ENCODE data around the gene TCF4. TPM values are rescaled to one million over a fixed set of nuclear protein-coding genes. Genes with fewer than 3 reads are reported as not detected.

TCF4 gene
- polyA plus RNA-seq, 1 donor (not counting 4 experiments of a cell fraction or from before 2014, with no cell fraction given), result 9.7 TPM

DNA sequence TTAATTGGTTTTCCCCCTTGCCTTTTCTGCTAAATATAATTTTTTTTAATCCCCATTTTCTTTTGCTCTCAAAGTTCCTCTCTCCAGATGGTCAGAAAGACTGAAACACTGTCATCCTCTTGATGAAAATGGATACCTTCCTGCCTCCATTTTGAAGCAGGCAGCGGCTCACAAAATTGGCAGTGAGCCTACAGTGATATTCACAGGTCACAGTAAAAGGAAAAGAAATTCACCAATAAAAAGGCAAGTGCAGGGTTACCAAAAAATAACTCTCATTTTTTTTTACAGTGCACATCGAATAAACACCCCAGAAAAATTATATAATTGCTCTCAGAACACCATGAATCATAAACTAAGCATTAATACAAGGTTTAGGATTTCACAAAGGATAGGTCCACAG is 307.5 kb downstream of the TCF4 start:
- H3K79me2 ChIP-seq (ENCODE audit: control insufficient read depth, insufficient read depth, low read length), result no peaks in the 10 kb centered on the region

DNA sequence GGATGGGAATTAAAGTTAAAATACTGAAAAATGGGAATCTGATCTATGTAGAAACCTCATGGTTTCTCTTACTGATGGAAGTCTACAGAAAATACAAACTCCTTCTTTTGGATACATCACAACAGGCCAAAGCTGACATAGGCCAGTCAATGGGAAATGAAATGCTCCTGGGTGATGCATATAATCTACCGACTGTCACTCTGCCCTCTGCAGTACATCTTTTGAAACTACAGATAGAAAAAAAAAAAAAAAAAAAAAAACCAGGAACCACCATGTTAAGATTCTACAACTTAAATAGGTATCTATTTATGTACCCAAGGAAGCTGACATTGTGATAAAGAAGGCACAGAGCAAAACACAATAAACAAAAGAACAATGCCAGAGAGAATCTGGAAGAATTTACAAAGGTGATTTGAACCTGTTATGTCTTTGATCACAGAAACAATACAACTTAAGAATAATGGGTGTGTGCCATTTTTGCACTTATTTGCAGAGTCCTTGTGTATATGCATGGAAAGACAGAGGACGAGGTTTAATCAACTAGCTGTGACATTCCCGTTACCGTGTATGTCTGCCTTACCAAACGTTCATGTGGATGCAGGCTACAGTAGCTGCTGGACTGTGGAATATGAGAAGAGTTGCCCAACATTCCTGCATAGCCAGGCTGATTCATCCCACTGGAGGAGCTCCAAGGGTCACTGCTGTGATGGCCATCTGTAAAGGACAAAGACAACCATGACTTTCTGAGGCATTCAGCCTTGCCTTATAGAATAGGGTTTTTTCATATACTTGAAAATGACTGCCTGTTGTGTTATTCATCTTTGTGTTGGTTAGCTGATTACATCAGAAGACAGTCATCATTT is 312.7 kb downstream of the TCF4 start:
- no peak overlapping the region for H2AFZ ChIP-seq (ENCODE audit: control insufficient read depth, low read length)
- no peaks in the 10 kb centered on the region for H3K36me3 ChIP-seq (ENCODE audit: control insufficient read depth in 2 of 2, extremely low read depth in 1 of 2, insufficient read depth in 2 of 2, low read length in 2 of 2)
- H3K27ac ChIP-seq (ENCODE audit: control insufficient read depth, insufficient read depth, low read length), result no peak overlapping the region
- H3K4me1 ChIP-seq (ENCODE audit: control insufficient read depth, extremely low read depth, insufficient read depth, low read length), result no peaks in the 10 kb centered on the region
- dilution Hi-C loops (cut with MboI; ENCODE audit: extremely low pct_ligation_motif_present, low sequenced_read_pairs), result no loop called here
- FAIRE-seq (no peak), DNase-seq (ENCODE audit: low read depth, low spot score) (no peak)
- H3K4me2 ChIP-seq (ENCODE audit: control insufficient read depth, extremely low read depth, insufficient read depth, low read depth, low read length), result no peak overlapping the region
- no peaks in the 10 kb centered on the region for H3K27me3 ChIP-seq (ENCODE audit: control insufficient read depth, extremely low read depth, insufficient read depth, low read length)
- TF ChIP-seq, protein P1, sequence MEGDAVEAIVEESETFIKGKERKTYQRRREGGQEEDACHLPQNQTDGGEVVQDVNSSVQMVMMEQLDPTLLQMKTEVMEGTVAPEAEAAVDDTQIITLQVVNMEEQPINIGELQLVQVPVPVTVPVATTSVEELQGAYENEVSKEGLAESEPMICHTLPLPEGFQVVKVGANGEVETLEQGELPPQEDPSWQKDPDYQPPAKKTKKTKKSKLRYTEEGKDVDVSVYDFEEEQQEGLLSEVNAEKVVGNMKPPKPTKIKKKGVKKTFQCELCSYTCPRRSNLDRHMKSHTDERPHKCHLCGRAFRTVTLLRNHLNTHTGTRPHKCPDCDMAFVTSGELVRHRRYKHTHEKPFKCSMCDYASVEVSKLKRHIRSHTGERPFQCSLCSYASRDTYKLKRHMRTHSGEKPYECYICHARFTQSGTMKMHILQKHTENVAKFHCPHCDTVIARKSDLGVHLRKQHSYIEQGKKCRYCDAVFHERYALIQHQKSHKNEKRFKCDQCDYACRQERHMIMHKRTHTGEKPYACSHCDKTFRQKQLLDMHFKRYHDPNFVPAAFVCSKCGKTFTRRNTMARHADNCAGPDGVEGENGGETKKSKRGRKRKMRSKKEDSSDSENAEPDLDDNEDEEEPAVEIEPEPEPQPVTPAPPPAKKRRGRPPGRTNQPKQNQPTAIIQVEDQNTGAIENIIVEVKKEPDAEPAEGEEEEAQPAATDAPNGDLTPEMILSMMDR (optimal IDR thresholded peaks at IDR 0.05 in 1 of 3, IDR thresholded peaks at IDR 0.05 in 1 of 3, conservative IDR thresholded peaks at IDR 0.05 in 1 of 3; ENCODE audit: extremely low read depth in 1 of 3, insufficient read depth in 2 of 3, low read length in 3 of 3), result peak in 2 of 3 experiments; percentile 11 to 17
- TF ChIP-seq EZH2 (IDR thresholded peaks at IDR 0.05; ENCODE audit: low read length), result no peak
- no peak overlapping the region for H3K4me3 ChIP-seq (ENCODE audit: control insufficient read depth in 2 of 3, extremely low read depth in 1 of 3, insufficient read depth in 2 of 3, low read depth in 1 of 3, low read length in 3 of 3)
- no peaks in the 10 kb centered on the region for H3K79me2 ChIP-seq (ENCODE audit: control insufficient read depth, insufficient read depth, low read length)
- H3K9ac ChIP-seq (ENCODE audit: control insufficient read depth, extremely low read depth, insufficient read depth, low read length), result no peak overlapping the region
- no peaks in the 10 kb centered on the region for H4K20me1 ChIP-seq (ENCODE audit: control insufficient read depth, extremely low read depth, insufficient read depth, low read length)
- no peaks in the 10 kb centered on the region for H3K9me3 ChIP-seq (ENCODE audit: control insufficient read depth, low read depth, low read length)
- H3K9me1 ChIP-seq (ENCODE audit: control insufficient read depth, extremely low read depth, insufficient read depth, low read length), result no peaks in the 10 kb centered on the region

More for the DNA sequence above, 307.5 kb downstream of the TCF4 start:
- Histone ChIP-seq H3K9ac (ENCODE audit: control insufficient read depth, extremely low read depth, insufficient read depth, low read length) (no peak overlapping the region), H3K9me3 (ENCODE audit: control insufficient read depth, low read depth, low read length) (no peaks in the 10 kb centered on the region), H3K27ac (ENCODE audit: control insufficient read depth, insufficient read depth, low read length) (no peak overlapping the region), H3K9me1 (ENCODE audit: control insufficient read depth, extremely low read depth, insufficient read depth, low read length) (no peaks in the 10 kb centered on the region), H3K4me1 (ENCODE audit: control insufficient read depth, extremely low read depth, insufficient read depth, low read length) (no peaks in the 10 kb centered on the region), H3K4me3 (ENCODE audit: control insufficient read depth in 2 of 3, extremely low read depth in 1 of 3, insufficient read depth in 2 of 3, low read depth in 1 of 3, low read length in 3 of 3) (no peak overlapping the region), H4K20me1 (ENCODE audit: control insufficient read depth, extremely low read depth, insufficient read depth, low read length) (no peaks in the 10 kb centered on the region), H3K36me3 (ENCODE audit: control insufficient read depth in 2 of 2, extremely low read depth in 1 of 2, insufficient read depth in 2 of 2, low read length in 2 of 2) (no peaks in the 10 kb centered on the region), H2AFZ (ENCODE audit: control insufficient read depth, low read length) (no peak overlapping the region), H3K4me2 (ENCODE audit: control insufficient read depth, extremely low read depth, insufficient read depth, low read depth, low read length) (no peak overlapping the region), H3K27me3 (ENCODE audit: control insufficient read depth, extremely low read depth, insufficient read depth, low read length) (no peaks in the 10 kb centered on the region)
- dilution Hi-C loops (cut with MboI; ENCODE audit: extremely low pct_ligation_motif_present, low sequenced_read_pairs), result no loop called here
- TF ChIP-seq EZH2 (IDR thresholded peaks at IDR 0.05; ENCODE audit: low read length), result no peak
- TF ChIP-seq, protein P1 (optimal IDR thresholded peaks at IDR 0.05 in 1 of 3, IDR thresholded peaks at IDR 0.05 in 1 of 3, conservative IDR thresholded peaks at IDR 0.05 in 1 of 3; ENCODE audit: extremely low read depth in 1 of 3, insufficient read depth in 2 of 3, low read length in 3 of 3), result no peak
- DNase-seq (ENCODE audit: low read depth, low spot score), result no peak
- no peak for FAIRE-seq

Data from keratinocyte (primary cell).